IMR-90 (cell line): Measurements from ENCODE around the gene ALDH7A1. TPM values are rescaled to one million over a fixed set of nuclear protein-coding genes. Genes with fewer than 3 reads are reported as not detected.

ENCODE experiments used
- ATAC-seq: fragments of 200-7000 bp; cut with Tn5 transposase; 2 replicates; pipeline ENCODE4 v1.9.1; 2020; ENCODE audit warnings: low read depth, mild to moderate bottlenecking, moderate library complexity
- BruUV-seq: library from RNA; stranded (reverse); fragments of 400-500 nt; replicated peaks from 2 replicates; lab custom pipeline; 2021; lab: Mats Ljungman, UMichigan
- CTCF ChIA-PET: fragments of 300-600 bp; formaldehyde crosslinking; extraction: SDS; loops from one replicate; lab custom pipeline; 2021; ENCODE audit warnings: antibody characterized with exemption; lab: Yijun Ruan, JAX
- POLR2A ChIA-PET: fragments of 300-600 bp; sonication (Branson Sonifier 250); formaldehyde crosslinking; loops from one replicate; lab custom pipeline; 2022; ENCODE audit warnings: antibody characterized with exemption; ENCODE audit not compliant: unreplicated experiment; lab: Charles Lee
- DNase-seq: peaks from one replicate; pipeline ENCODE4 v3.0.0; 2013
- H2AFZ ChIP-seq: replicated peaks from 2 replicates; pipeline ENCODE3; 2013; ENCODE audit warnings: low read length, mild to moderate bottlenecking; ENCODE audit not compliant: poor library complexity
- H2AK5ac ChIP-seq: 2 replicates; pipeline ENCODE4 v1.6.1; 2013; ENCODE audit warnings: low read depth, low read length, inconsistent platforms
- H2AK9ac ChIP-seq: replicated peaks from 2 replicates; pipeline ENCODE3; 2013; ENCODE audit warnings: mild to moderate bottlenecking, low read depth, low read length, moderate library complexity; ENCODE audit not compliant: poor library complexity
- H2BK120ac ChIP-seq: 2 replicates; pipeline ENCODE4 v1.6.1; 2013; ENCODE audit warnings: low read depth, low read length, inconsistent platforms
- H2BK15ac ChIP-seq: 3 replicates; pipeline ENCODE4 v1.6.1; 2013; ENCODE audit warnings: low read depth, low read length, inconsistent platforms
- H2BK20ac ChIP-seq: 2 replicates; pipeline ENCODE4 v1.6.1; 2013; ENCODE audit warnings: low read depth, mild to moderate bottlenecking, inconsistent platforms, low read length, moderate library complexity
- H2BK5ac ChIP-seq: 2 replicates; pipeline ENCODE4 v1.6.1; 2013; ENCODE audit warnings: mild to moderate bottlenecking, low read depth, low read length, inconsistent platforms; ENCODE audit not compliant: poor library complexity, severe bottlenecking
- H3K14ac ChIP-seq: replicated peaks from 2 replicates; pipeline ENCODE4 v1.6.1; 2013; ENCODE audit warnings: low read depth, low read length, inconsistent platforms
- H3K18ac ChIP-seq: 2 replicates; pipeline ENCODE4 v1.6.1; 2013; ENCODE audit warnings: low read depth, low read length, control low read depth
- H3K23ac ChIP-seq: 2 replicates; pipeline ENCODE4 v1.6.1; 2013; ENCODE audit warnings: low read depth, low read length, inconsistent platforms
- H3K27ac ChIP-seq: 2 replicates; pipeline ENCODE4 v1.5.1; 2013; ENCODE audit warnings: mild to moderate bottlenecking, control low read depth, low read length; ENCODE audit not compliant: insufficient read depth
- H3K27me3 ChIP-seq: 2 replicates; pipeline ENCODE4 v1.6.1; 2013; ENCODE audit warnings: low read length; ENCODE audit not compliant: control insufficient read depth, insufficient read depth
- H3K36me3 ChIP-seq: 2 replicates; pipeline ENCODE4 v1.6.1; 2013; ENCODE audit warnings: low read length, mixed read lengths; ENCODE audit not compliant: control insufficient read depth, insufficient read depth
- H3K4ac ChIP-seq: 2 replicates; pipeline ENCODE4 v1.6.1; 2013; ENCODE audit warnings: low read depth, low read length, inconsistent platforms
- H3K4me1 ChIP-seq: 2 replicates; pipeline ENCODE4 v1.6.1; 2013; ENCODE audit warnings: low read length, mixed read lengths; ENCODE audit not compliant: control insufficient read depth, insufficient read depth
- H3K4me2 ChIP-seq: 2 replicates; pipeline ENCODE4 v1.6.1; 2013; ENCODE audit warnings: low read depth, mild to moderate bottlenecking, control low read depth, low read length, moderate library complexity
- H3K4me3 ChIP-seq: 2 replicates; pipeline ENCODE4 v1.5.1; 2013; ENCODE audit warnings: low read depth, mild to moderate bottlenecking, control low read depth, low read length, moderate library complexity; ENCODE audit not compliant: insufficient read depth
- H3K56ac ChIP-seq: 2 replicates; pipeline ENCODE4 v1.6.1; 2013; ENCODE audit warnings: low read length, inconsistent platforms; ENCODE audit not compliant: insufficient read depth; ENCODE audit errors: extremely low read depth
- H3K79me1 ChIP-seq, 2 experiments: 2 replicates each; pipeline ENCODE4 v1.6.1; 2013; ENCODE audit warnings: low read length in 2 of 2, inconsistent platforms in 1 of 2, low read depth in 1 of 2
- H3K9ac ChIP-seq: 2 replicates; pipeline ENCODE4 v1.6.1; 2013; ENCODE audit warnings: low read depth, low read length, control low read depth
- H3K9me1 ChIP-seq: 2 replicates; pipeline ENCODE4 v1.6.1; 2013; ENCODE audit warnings: low read length, inconsistent platforms; ENCODE audit not compliant: insufficient read depth
- H3K9me3 ChIP-seq: 2 replicates; pipeline ENCODE4 v1.6.1; 2013; ENCODE audit warnings: low read length; ENCODE audit not compliant: control insufficient read depth, insufficient read depth
- H4K20me1 ChIP-seq: 2 replicates; pipeline ENCODE4 v1.6.1; 2013; ENCODE audit warnings: low read length, inconsistent platforms; ENCODE audit not compliant: insufficient read depth
- H4K5ac ChIP-seq: 2 replicates; pipeline ENCODE4 v1.6.1; 2013; ENCODE audit warnings: mild to moderate bottlenecking, low read depth, low read length, control low read depth
- H4K8ac ChIP-seq, 2 experiments: 2 replicates each; pipeline ENCODE4 v1.6.1; 2013; ENCODE audit warnings: low read depth in 2 of 2, low read length in 2 of 2, control low read depth in 1 of 2, inconsistent platforms in 1 of 2
- H4K91ac ChIP-seq: 2 replicates; pipeline ENCODE4 v1.6.1; 2013; ENCODE audit warnings: low read depth, low read length, inconsistent platforms; ENCODE audit not compliant: insufficient read depth
- CEBPB ChIP-seq: IDR thresholded peaks from 2 replicates; pipeline ENCODE4 v1.6.1; 2012; ENCODE audit warnings: low read depth, low read length, improper control_type of control experiment
- SMC3 ChIP-seq: fragments of 150-350 bp; IDR thresholded peaks from 2 replicates; pipeline ENCODE4 v1.6.1; 2016; ENCODE audit warnings: low read depth, mild to moderate bottlenecking, antibody characterized with exemption, low read length, moderate library complexity
- WGBS, 2 experiments: methylation state at CpG; one replicate each; pipeline versions ENCODE4 v1.1.5 to v1.1.7; 2013; ENCODE audit warnings: missing lambda C conversion rate in 2 of 2; ENCODE audit not compliant: insufficient read length in 1 of 2; ENCODE audit errors: extremely low coverage in 2 of 2; 5-methylcytosine and 5-hydroxymethylcytosine counted together
- dilution Hi-C: fragments of 300-500 bp; cut with HindIII; formaldehyde crosslinking; loops from one replicate; pipeline ENCODE4 v1.14.3; 2018; ENCODE audit warnings: low sequenced_read_pairs; ENCODE audit not compliant: unreplicated experiment
- in situ Hi-C: fragments of 300-500 bp; cut with MboI; formaldehyde crosslinking; loops from 3 replicates; pipeline ENCODE4 v1.14.3; 2019; ENCODE audit warnings: low sequenced_read_pairs, inconsistent platforms, mixed read lengths
- intact Hi-C: fragments of 100-400 bp; cut with micrococcal nuclease; formaldehyde crosslinking; loops from 2 replicates; pipeline ENCODE4 v1.10.0; 2022
- polyA plus RNA-seq, 3 experiments: library from polyadenylated mRNA; depleted of rRNA; stranded (reverse); fragments of >200 nt; gene quantifications; 2 replicates each; pipeline ENCODE4 v1.2.3, GENCODE V29; 2012; ENCODE audit warnings: low replicate concordance in 1 of 3
- total RNA-seq: library from RNA; depleted of rRNA; stranded (reverse); fragments of >200 nt; gene quantifications from 2 replicates; pipeline ENCODE4 v1.2.3, GENCODE V29; 2012
- TF ChIP-seq, protein P1 (sequence below): fragments of 150-350 bp; IDR thresholded peaks from 2 replicates; pipeline ENCODE4 v1.6.1; 2016; ENCODE audit warnings: low read depth, mild to moderate bottlenecking, low read length, moderate library complexity, borderline replicate concordance

The ALDH7A1 gene
- total and polyA plus RNA-seq, 2 of the 4 experiments (the other 2 are of a cell fraction): 40.9 to 62.2 TPM

GRCh38 chr5:126587551-126588390, 7.2 kb downstream of the ALDH7A1 start:
- intact Hi-C loops: no loop called here
- H3K36me3 ChIP-seq: peaks cover 20% of the 10 kb centered on the region
- no peaks in the 10 kb centered on the region for H3K4me1 ChIP-seq
- H4K8ac ChIP-seq: no peak overlapping the region
- H2AFZ ChIP-seq: no peak overlapping the region
- H3K9ac ChIP-seq: no peak overlapping the region
- no peak overlapping the region for H3K4me3 ChIP-seq
- H2BK15ac ChIP-seq: no peak overlapping the region
- DNase-seq (no peak), ATAC-seq (no peak)
- no peak overlapping the region for H3K18ac ChIP-seq
- WGBS, 2 experiments: 100% methylated on average over 1 of the region's 9 CpGs; no CpG with 5 or more reads in 1 of the 2 experiments
- BruUV-seq: no TSS peak
- no peak overlapping the region for H3K23ac ChIP-seq
- no peak overlapping the region for H4K5ac ChIP-seq
- no peak overlapping the region for H2AK9ac ChIP-seq
- no peak overlapping the region for H4K91ac ChIP-seq
- TF ChIP-seq, protein P1, sequence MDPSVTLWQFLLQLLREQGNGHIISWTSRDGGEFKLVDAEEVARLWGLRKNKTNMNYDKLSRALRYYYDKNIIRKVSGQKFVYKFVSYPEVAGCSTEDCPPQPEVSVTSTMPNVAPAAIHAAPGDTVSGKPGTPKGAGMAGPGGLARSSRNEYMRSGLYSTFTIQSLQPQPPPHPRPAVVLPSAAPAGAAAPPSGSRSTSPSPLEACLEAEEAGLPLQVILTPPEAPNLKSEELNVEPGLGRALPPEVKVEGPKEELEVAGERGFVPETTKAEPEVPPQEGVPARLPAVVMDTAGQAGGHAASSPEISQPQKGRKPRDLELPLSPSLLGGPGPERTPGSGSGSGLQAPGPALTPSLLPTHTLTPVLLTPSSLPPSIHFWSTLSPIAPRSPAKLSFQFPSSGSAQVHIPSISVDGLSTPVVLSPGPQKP: no peak
- no peak for TF ChIP-seq SMC3
- no peak for TF ChIP-seq CEBPB
- no peaks in the 10 kb centered on the region; the same call in 1 of the 2 replicates for H3K9me1 ChIP-seq
- no peak overlapping the region for H3K27ac ChIP-seq
- in situ Hi-C loops: no loop called here
- H3K14ac ChIP-seq: no peak overlapping the region
- dilution Hi-C loops: no loop called here
- no peak overlapping the region for H2BK120ac ChIP-seq
- H2BK20ac ChIP-seq: no peak overlapping the region
- no peak overlapping the region for H3K56ac ChIP-seq
- ChIA-PET POLR2A (no interaction called here), CTCF (no interaction called here)
- no peak overlapping the region for H2BK5ac ChIP-seq
- H3K4me2 ChIP-seq: no peak overlapping the region
- no peak overlapping the region for H3K4ac ChIP-seq
- H4K20me1 ChIP-seq: no peaks in the 10 kb centered on the region
- peaks cover 9 to 20% of the 10 kb centered on the region in 2 experiments; a peak in 3 of 4 replicates for H3K79me1 ChIP-seq
- no peaks in the 10 kb centered on the region for H3K9me3 ChIP-seq
- H3K27me3 ChIP-seq: no peaks in the 10 kb centered on the region
- H2AK5ac ChIP-seq: no peak overlapping the region
